ENCODE data around the gene LRRC38. TPM values are rescaled to one million over a fixed set of nuclear protein-coding genes. Genes with fewer than 3 reads are reported as not detected.
"Not testable (repeated sequence)": the region's sequence is repeated elsewhere in the genome, so short reads cannot be mapped to it uniquely, and the experiment has no call there.

Gene LRRC38
- total RNA-seq, 4 donors from 2014 or later, result 0.17 TPM; not detected in 3

DNA sequence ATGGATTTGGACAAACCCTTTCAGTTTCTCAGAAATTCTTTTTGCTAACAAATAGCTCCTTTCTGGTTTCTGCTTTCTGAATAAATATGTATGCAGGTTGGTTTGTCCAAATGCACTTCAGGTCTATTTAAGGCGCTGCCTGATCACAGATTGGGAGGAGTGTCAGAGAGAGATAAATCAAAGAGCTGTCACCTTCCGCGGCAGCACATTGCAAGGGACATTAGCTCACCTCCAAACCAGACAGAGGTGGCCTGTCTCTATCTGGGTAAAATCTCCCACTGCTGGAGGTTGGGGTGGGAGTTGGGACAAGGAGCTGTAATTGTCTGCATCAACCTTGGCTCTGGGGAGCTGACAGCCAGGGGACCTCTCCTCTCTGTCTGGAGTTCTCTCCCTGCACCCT, 78.3 kb downstream of the LRRC38 start:
- peaks cover 0 to 55% (median 0%) of the 10 kb centered on the region in 4 donors for H3K27me3 ChIP-seq
- H3K4me3 ChIP-seq, result no peak overlapping the region
- TF ChIP-seq POLR2AphosphoS5 (IDR thresholded peaks at IDR 0.05) (no peak), EP300 (IDR thresholded peaks at IDR 0.05) (no peak), POLR2A (IDR thresholded peaks at IDR 0.05; ENCODE audit: low read depth) (no peak)
- TF ChIP-seq, protein P1, sequence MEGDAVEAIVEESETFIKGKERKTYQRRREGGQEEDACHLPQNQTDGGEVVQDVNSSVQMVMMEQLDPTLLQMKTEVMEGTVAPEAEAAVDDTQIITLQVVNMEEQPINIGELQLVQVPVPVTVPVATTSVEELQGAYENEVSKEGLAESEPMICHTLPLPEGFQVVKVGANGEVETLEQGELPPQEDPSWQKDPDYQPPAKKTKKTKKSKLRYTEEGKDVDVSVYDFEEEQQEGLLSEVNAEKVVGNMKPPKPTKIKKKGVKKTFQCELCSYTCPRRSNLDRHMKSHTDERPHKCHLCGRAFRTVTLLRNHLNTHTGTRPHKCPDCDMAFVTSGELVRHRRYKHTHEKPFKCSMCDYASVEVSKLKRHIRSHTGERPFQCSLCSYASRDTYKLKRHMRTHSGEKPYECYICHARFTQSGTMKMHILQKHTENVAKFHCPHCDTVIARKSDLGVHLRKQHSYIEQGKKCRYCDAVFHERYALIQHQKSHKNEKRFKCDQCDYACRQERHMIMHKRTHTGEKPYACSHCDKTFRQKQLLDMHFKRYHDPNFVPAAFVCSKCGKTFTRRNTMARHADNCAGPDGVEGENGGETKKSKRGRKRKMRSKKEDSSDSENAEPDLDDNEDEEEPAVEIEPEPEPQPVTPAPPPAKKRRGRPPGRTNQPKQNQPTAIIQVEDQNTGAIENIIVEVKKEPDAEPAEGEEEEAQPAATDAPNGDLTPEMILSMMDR (IDR thresholded peaks at IDR 0.05), result no peak
- intact Hi-C loops (cut with DNase I), result no loop called here
- H3K4me1 ChIP-seq, result no peaks in the 10 kb centered on the region
- DNase-seq (ENCODE audit: extremely low spot score), result no peak
- H3K27ac ChIP-seq (replicated peaks in 1 of 4), result no peak overlapping the region
- 73% methylated on average over 3 of the region's 3 CpGs for WGBS
- no peaks in the 10 kb centered on the region for H3K36me3 ChIP-seq
- H3K9me3 ChIP-seq, result peaks cover 0 to 1% (median 0%) of the 10 kb centered on the region in 4 donors

- DNase-seq (ENCODE audit: extremely low spot score); intact Hi-C loops (cut with DNase I); H3K4me1 ChIP-seq; H3K4me3 ChIP-seq; H3K9me3 ChIP-seq; H3K27ac ChIP-seq (replicated peaks in 1 of 4); H3K36me3 ChIP-seq: not testable (repeated sequence)
- WGBS, result 70% methylated on average over 6 of the region's 32 CpGs
- H3K27me3 ChIP-seq, result peaks cover 0 to 48% (median 0%) of the 10 kb centered on the region in 4 donors
These were observed 80.0 kb downstream of the LRRC38 start for GRCh38 chr1:13433694-13434358.

DNA sequence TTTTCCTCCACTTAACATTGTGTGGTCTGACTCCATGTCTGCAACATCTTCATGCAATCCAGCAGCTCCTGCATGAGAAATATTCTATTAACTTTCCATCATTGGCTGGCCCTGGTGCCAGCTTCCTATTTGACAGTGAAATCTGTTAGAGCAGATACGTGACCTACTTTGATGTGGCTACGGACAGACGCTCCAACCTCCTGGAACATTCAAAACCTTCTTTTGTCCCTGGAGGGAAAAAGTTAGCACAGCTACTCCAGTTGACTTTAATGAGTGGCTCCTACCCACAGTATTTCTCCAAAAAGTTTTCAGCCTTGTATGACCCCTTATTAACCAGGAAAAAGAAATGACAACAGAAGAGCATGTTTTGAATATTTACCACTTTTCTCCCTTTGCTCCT, 81.6 kb downstream of the LRRC38 start:
- no peaks in the 10 kb centered on the region for H3K4me1 ChIP-seq
- TF ChIP-seq, protein P1 (IDR thresholded peaks at IDR 0.05), result no peak
- TF ChIP-seq EP300 (IDR thresholded peaks at IDR 0.05) (no peak), POLR2AphosphoS5 (IDR thresholded peaks at IDR 0.05) (no peak), POLR2A (IDR thresholded peaks at IDR 0.05; ENCODE audit: low read depth) (no peak)
- peaks cover 0 to 2% (median 0%) of the 10 kb centered on the region in 4 donors for H3K9me3 ChIP-seq
- peaks cover 0 to 56% (median 0%) of the 10 kb centered on the region in 4 donors for H3K27me3 ChIP-seq
- 67% methylated on average over 3 of the region's 3 CpGs for WGBS
- no peak for DNase-seq (ENCODE audit: extremely low spot score)
- intact Hi-C loops (cut with DNase I), result no loop called here
- no peaks in the 10 kb centered on the region for H3K36me3 ChIP-seq
- H3K4me3 ChIP-seq, result no peak overlapping the region
- H3K27ac ChIP-seq (replicated peaks in 1 of 4), result no peak overlapping the region

DNA sequence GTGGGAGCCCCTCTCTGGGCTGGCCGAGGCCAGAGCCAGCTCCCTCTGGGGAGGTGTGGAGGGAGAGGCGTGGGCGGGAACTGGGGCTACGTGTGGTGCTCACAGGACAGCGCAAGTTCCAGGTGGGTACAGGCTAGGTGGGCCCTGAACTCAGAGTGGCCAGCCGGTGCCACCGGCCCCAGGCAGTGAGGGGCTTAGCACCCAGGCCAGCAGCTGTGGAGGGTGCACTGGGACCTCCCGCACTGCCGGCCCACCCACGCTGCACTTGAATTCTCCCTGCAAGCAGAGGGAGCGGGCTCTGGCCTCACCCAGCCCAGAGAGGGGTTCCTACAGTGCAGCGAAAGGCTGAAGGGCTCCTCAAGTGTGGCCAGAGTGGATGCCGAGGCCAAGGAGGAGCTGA, 83.3 kb downstream of the LRRC38 start:
- no peak for DNase-seq (ENCODE audit: extremely low spot score)
- WGBS, result 97% methylated on average over 5 of the region's 13 CpGs
- H3K27ac ChIP-seq (replicated peaks in 1 of 4), result no peak overlapping the region
- no peak overlapping the region for H3K4me3 ChIP-seq
- no peaks in the 10 kb centered on the region for H3K36me3 ChIP-seq
- H3K4me1 ChIP-seq, result no peaks in the 10 kb centered on the region
- no peak for TF ChIP-seq EP300 (IDR thresholded peaks at IDR 0.05)
- TF ChIP-seq, protein P1 (IDR thresholded peaks at IDR 0.05), result no peak
- no peak for TF ChIP-seq POLR2A (IDR thresholded peaks at IDR 0.05; ENCODE audit: low read depth)
- no peak for TF ChIP-seq POLR2AphosphoS5 (IDR thresholded peaks at IDR 0.05)
- H3K27me3 ChIP-seq, result peaks cover 0 to 55% (median 0%) of the 10 kb centered on the region in 4 donors
- H3K9me3 ChIP-seq, result peaks cover 0 to 2% (median 0%) of the 10 kb centered on the region in 4 donors
- intact Hi-C loops (cut with DNase I), result no loop called here

Other genes starting within 250 kb of the LRRC38 start
- not detected for gene PRAMEF8, start 228.9 kb downstream of the LRRC38 start, total RNA-seq
- not detected for gene PRAMEF33, start 210.5 kb downstream of the LRRC38 start, total RNA-seq
- not detected for gene PRAMEF15, start 198.4 kb downstream of the LRRC38 start, total RNA-seq
- not detected for gene PRAMEF14, start 166.9 kb downstream of the LRRC38 start, total RNA-seq
- gene PRAMEF19, start 142.1 kb downstream of the LRRC38 start, total RNA-seq, result not detected
- not detected for gene PRAMEF17, start 124.4 kb downstream of the LRRC38 start, total RNA-seq
- not detected for gene PRAMEF20, start 103.6 kb downstream of the LRRC38 start, total RNA-seq
- 10 to 100 TPM in 3 of 4 donors, 1 to 10 TPM in 1; 6.9 to 23.6 (median 17.1) TPM for gene PDPN, start 69.8 kb upstream of the LRRC38 start, total RNA-seq
- gene PRDM2, start 186.2 kb upstream of the LRRC38 start, total RNA-seq, result 10 to 100 TPM; 32.5 to 54.6 (median 44.2) TPM